HG03354 (cell line): ENCODE measurements around the gene TGFBR1.
"Not testable (repeated sequence)": the region's sequence is repeated elsewhere in the genome, so short reads cannot be mapped to it uniquely, and the experiment has no call there.

Experiments
- ATAC-seq: cut with Tn5 transposase; IDR thresholded peaks from one replicate; pipeline ENCODE4 v1.9.1; 2021; ENCODE audit warnings: mild to moderate bottlenecking; ENCODE audit not compliant: unreplicated experiment, poor library complexity, severe bottlenecking

TGFBR1 gene

DNA sequence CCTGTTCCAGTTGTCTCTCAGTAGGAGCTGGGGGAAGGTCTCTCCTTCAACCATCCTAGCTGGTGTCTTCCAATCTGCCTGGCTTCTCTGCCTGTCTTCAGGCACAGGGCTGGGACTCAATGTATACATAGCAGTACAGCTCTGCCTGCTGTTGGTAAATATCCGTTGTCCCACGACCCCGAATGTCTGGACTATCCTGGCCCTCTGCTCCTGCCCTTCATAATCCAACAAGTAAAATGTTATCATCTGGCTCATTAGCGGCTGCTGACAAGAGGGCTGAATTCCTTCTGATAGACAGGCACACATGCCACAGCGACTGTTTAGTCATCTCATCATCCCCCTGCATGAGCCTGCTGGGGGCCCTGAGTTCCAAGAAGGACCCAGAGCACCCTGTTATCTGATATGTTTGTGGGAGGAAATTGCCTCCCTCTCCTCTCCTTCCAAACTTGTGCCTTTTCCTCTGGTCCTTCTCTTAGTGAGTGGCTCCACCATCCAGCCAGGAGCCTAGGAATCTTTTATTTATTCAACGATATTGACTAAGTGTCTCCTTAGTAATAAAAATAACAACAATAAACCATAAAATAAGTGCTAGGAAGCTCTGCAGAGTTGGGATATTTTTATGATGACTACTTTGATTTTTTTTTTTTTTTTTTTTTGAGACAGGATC is 29.5 kb upstream of the TGFBR1 start:
- ATAC-seq = no peak

- ATAC-seq = no peak
Measured at GRCh38 chr9:99076030-99076429, 28.9 kb upstream of the TGFBR1 start.

- no peak for ATAC-seq
Measured at GRCh38 chr9:99076483-99077171, 28.3 kb upstream of the TGFBR1 start.

GRCh38 chr9:99078717-99079116 is 26.2 kb upstream of the TGFBR1 start:
- ATAC-seq = no peak

DNA sequence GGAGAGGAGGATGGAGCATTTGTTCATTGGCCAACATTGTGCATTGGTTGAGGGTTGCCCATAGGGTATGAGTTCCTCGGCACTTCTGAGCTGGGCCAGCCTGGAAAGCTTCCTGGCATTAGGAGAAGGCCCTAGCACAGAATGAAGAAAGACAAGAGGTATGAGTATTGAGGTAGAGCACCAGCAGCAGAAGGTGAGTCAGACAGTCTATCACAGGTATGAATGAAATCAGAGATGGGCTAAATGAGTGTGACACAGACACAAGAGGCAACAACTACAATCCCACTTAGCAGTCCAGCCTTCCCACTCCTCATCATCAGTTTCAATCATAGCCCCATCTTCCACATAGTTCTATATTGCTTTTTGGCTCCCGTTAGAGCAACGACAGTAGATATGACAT is 25.4 kb upstream of the TGFBR1 start:
- no peak for ATAC-seq

DNA sequence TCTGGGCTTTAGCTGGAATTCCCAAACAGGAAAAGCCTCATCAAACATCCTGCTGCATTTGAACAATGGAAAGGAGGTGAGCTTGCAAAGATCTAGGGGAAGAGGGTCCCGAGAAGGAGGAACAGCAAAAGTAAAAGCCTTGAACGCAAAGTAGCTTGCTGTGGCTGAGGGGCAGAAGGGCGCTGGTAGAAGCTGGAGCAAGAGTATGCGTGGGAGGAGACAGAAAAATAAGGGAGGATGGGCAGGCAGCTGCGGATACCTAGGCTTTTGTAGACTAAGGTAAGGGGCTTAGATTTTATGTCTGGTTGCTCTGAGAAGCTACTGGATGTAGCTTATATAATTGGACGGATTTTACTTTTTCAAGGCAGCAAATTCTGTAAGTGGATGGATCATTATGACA is 21.9 kb upstream of the TGFBR1 start:
- ATAC-seq = no peak

- ATAC-seq = no peak
Measured at GRCh38 chr9:99085949-99086948, 18.7 kb upstream of the TGFBR1 start.

DNA sequence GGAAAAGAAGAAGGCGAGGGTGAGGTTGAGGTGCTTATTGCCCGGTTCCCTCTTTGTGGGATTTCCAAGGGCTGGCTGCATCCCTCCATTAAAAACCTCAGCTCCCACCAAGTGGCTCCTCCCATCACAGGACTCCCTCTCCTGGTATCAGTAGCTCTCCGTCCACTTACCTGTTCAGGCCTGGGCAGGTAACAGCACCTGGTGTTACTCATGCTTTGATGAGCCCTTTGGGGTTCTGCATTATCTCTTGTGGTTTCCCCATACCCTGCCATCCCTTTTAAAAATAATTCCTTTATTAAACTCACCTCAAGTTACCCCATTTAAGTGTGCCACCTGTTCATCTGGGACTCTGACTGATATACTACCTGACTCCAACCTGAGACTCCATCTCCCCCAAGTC is 17.5 kb upstream of the TGFBR1 start:
- ATAC-seq = no peak

DNA sequence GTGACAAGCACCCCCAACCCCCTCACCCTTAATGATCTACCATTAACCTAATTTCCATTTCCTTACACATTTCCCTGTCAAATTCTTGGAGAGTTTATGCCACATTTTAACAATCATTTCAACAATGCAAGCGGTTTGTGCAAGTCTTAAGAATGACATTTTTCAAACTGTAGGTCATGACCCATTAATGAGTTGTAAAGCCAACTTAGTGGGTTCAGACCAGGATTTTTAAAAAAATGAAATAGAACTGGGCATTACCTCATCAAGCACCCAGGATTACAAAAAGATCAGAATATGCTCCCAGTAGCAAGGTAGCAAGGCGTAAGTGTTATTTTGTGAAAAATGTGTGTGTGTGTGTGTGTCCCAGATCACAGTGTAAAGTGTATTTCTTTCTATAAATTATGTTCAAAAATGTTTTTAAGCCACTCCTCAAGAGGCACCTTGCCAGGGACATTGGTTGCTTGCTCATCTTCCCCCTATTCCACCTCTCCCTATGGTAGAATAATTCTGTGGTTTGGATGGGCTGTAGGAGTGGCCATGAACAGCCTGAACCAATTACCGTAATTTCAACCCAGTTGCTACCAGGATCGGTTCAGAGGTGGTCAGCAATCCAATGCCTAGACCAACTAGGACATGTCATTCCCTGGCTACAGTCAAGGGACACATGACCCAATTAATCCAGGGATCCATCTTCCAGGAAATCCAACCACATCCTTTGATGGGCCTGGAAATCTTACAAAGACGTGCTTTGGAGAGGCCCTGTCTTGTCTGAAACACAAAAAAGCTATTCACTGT is 14.4 kb upstream of the TGFBR1 start:
- ATAC-seq = no peak

DNA sequence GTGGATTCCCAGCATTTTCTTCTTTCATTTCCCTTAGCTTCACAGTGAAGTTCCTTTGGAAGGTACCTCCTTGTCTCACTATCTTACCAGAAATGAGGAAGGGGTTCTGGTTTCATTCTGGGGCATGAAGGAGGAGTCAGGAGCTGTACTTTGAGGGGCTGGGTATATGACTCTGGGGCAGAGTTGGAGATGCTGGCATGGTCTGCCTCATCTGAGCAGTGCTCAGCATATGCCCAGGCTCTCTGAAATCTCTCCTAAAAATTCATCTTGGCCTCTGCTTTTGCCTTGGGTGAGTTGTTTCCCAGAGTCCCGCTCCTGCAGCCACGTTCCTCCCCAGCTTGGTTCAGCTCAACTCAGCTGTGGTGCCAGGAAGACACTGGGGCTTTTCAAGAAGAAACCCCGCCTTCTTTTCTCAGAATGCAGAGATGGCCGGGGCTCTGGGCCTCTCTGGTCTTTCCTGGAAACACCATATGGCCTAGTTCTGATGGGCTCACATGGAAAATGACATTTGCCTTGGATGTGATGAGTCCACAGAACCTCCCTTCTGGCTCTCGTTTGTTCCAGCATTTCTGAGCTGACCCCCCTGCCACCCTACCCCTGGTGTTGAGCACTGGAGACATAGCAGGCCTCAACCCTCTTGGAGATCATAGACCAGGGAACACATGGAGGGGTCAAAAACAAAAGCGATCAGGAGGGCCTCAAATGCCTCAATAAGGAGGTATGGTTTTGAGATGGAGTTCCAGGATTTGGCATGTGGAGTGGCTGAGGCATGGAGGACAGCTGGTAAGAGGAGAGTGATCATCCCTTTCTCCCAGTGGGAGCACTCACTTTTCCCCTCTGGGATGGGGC is 12.0 kb upstream of the TGFBR1 start:
- ATAC-seq = no peak

GRCh38 chr9:99093492-99093791 is 11.5 kb upstream of the TGFBR1 start:
- ATAC-seq = no peak

GRCh38 chr9:99095565-99095964 is 9.3 kb upstream of the TGFBR1 start:
- no peak for ATAC-seq

- ATAC-seq = no peak
Measured at GRCh38 chr9:99096409-99096808, 8.5 kb upstream of the TGFBR1 start.

- not testable (repeated sequence) for ATAC-seq
Measured at GRCh38 chr9:99099806-99100585, 4.9 kb upstream of the TGFBR1 start.

DNA sequence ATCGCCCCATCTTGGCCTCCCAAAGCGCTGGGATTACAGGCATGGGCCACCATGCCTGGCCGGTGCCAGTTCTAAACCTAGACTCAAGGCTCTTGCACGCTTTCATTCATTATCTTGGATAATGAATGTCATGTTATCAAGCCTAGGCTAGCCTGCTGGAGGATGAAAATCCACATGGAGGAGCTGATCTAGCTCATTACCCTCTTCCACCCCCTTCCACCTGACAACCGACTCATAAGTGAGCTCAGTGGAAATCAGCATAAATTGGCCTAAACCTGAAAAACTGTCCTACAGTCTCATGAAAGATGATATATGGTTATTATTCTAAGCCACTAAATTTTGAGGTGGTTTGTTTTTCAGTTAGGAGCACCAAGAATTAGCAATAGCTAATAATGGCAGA is 3.6 kb upstream of the TGFBR1 start:
- no peak for ATAC-seq

DNA sequence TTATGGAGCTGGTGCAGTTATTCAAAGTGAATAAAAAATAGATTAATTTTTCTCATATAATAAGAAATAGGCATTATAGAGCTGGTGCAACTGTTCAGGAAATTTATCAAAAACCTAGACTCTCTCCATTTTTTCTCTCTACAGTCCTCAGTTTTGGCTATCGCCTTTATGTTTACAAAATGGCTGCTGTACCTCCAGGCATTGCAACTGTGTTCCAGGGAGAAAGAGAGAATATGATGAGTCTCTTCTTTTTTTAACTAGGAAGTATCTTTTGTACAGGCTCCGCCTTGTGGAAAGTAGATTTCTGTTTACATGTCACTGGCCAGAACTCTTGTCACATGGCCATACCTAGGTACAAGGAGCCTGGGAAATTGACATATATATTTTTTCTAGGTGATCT is 3.1 kb upstream of the TGFBR1 start:
- no peak for ATAC-seq

DNA sequence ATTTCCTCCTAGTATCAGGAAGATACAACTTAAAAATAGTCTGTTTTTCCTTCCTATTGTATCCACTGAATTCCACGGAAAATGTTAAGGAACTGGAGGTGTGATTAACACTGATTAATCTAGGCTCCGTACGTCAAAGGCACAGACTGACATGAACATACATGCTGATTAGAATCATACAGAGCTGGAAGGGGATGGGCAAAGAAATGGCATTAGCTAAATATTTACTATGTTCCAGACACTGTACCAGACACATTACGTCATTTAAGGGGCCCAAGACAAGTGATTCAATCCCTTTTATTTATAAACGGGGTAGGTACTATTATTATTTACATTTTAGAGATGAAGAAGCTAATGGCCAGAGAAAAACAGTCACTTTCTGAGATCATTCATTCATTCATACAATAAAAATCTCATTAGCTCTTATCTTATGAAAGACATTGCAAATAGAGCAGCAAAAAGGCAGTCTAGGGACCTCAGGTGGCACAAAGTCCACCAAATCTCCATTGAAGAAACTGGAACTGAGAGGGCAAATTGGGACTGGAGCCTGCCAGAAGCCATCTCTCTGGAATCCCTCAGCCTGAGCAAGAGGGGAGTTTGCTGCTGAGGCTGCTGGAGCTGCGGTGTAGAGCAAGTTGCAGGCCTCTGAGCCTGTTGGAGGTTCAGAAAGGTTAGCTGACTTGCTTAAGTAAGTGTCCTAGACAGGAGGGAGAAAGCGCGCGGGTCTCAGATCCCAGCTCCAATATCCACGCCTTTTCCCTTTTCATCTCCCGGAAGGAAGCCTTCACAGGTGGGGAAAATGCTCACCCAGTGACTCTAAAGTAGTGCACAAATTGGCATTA is 1.6 kb upstream of the TGFBR1 start:
- no peak for ATAC-seq
